Pancreas (tissue), 10 donors: ENCODE data around the gene PALS2. TPM values are rescaled to one million over a fixed set of nuclear protein-coding genes. Genes with fewer than 3 reads are reported as not detected.

ENCODE experiments used
- ATAC-seq, 4 donors: fragments of 200-7000 bp; cut with Tn5 transposase; one replicate each; pipeline versions ENCODE4 v1.8.0 to v1.9.1; 2020; ENCODE audit warnings: mild to moderate bottlenecking in 4 of 4, moderate library complexity in 4 of 4
- DNase-seq, 6 donors: peaks; one replicate each; pipeline ENCODE4 v3.0.0-alpha.2; 2020
- FAIRE-seq: peaks from 2 replicates; lab custom pipeline; 2012; peaks lifted over from hg19 to GRCh38; lab: Jason Lieb, UNC
- H3K27ac ChIP-seq, 4 donors: fragments of 200-600 bp; sonication (generic); 1 replicate in 3 of 4; 2 replicates in 1 of 4; pipeline versions ENCODE4 v1.5.0 to v1.8.0; 2020
- H3K27me3 ChIP-seq, 4 donors: fragments of 200-600 bp; one replicate each; pipeline ENCODE4 v1.8.0; 2021
- H3K36me3 ChIP-seq, 3 donors: fragments of 200-600 bp; sonication (generic) in 1 of 3; one replicate each; pipeline versions ENCODE4 v1.5.0 to v1.8.0; 2020 to 2021
- H3K4me1 ChIP-seq, 3 donors: fragments of 200-600 bp; one replicate each; pipeline ENCODE4 v1.8.0; 2021
- H3K4me3 ChIP-seq, 4 donors: fragments of 200-600 bp; sonication (generic) in 2 of 4; one replicate each; pipeline versions ENCODE4 v1.5.0 to v1.8.0; 2020 to 2021
- H3K9me3 ChIP-seq, 4 donors: fragments of 200-600 bp; one replicate each; pipeline ENCODE4 v1.8.0; 2021
- CTCF ChIP-seq, 4 donors: fragments of 200-600 bp; sonication (generic) in 3 of 4; IDR thresholded peaks; one replicate each; pipeline versions ENCODE4 v1.5.0 to v1.8.0; 2021; ENCODE audit warnings: antibody characterized with exemption in 4 of 4
- WGBS, 2 donors: extraction: QIAGEN DNeasy Blood & Tissue Kit; methylation state at CpG; one replicate each; pipeline ENCODE4 v1.1.7; 2013; 5-methylcytosine and 5-hydroxymethylcytosine counted together
- intact Hi-C, 3 donors: fragments of 100-400 bp; cut with DNase I; formaldehyde crosslinking; loops; one replicate each; pipeline versions ENCODE4 v1.11.1 to v1.14.2; 2022
- polyA plus RNA-seq, 2 donors: library from polyadenylated mRNA; stranded (reverse); fragments of 200-250 nt; gene quantifications; one replicate each; pipeline ENCODE4 v1.2.3, GENCODE V29; 2013
- total RNA-seq, 6 donors: library from RNA; stranded (reverse); fragmentation: NEBNext Ultra II Directional in 4 of 6; extraction: Animal tissue kit (Norgen Biotek cat#: 25700) in 4 of 6; gene quantifications; one replicate each; pipeline versions ENCODE4 v1.2.1 to v1.2.4, GENCODE V29; 2021 to 2023
- donor health status: healthy with polysubstance abuse.
- donor health status: DM: no; HTN: no; CAD: no; lungs with moderate emphysema.
- donor health status: DM: no; HTN: no; CAD: no.
- donor health status: control.
- donor health status: control.
- donor health status: Bipolar disorder and iron deficiency.
- donor health status: DM: yes; HTN: yes; CAD: no.
- donor health status: DM: no; HTN: no; CAD: no.
- donor health status: DM: no; HTN: no; CAD: no.
- donor health status: DM: yes; HTN: yes; CAD: no.

Gene PALS2
- total and polyA plus RNA-seq, 8 donors, result 4.1 to 36.7 (median 29.7) TPM

DNA sequence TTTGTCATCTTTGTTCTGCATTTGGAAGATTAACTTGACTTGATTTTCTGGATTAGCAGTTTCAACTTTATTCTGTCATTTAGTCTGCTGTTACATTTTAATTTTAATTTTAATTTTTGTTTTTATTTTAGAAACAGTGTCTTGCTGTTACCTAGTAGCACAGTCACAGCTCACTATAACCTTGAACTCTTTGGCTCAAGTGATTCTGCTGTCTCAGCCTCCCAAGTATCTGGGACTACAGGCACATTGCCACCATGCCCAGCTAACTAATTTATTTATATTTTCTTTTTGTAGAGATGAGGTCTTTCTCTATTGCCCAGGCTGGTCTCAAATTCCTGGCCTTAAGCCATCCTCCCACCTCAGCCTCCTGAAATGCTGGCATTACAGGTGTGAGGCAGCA is 35.3 kb downstream of the PALS2 start:
- Histone ChIP-seq H3K4me1 (peaks cover 0 to 4% (median 0%) of the 10 kb centered on the region in 3 donors), H3K27ac (no peak overlapping the region), H3K27me3 (no peaks in the 10 kb centered on the region), H3K9me3 (no peaks in the 10 kb centered on the region), H3K36me3 (no peaks in the 10 kb centered on the region), H3K4me3 (no peak overlapping the region)
- intact Hi-C loops, result no loop called here
- DNase-seq, result no peak
- ATAC-seq, result peak in 2 of 4 donors; percentile 58 to 62
- TF ChIP-seq CTCF (IDR thresholded peaks at IDR 0.05), result no peak
- no peak for FAIRE-seq

DNA sequence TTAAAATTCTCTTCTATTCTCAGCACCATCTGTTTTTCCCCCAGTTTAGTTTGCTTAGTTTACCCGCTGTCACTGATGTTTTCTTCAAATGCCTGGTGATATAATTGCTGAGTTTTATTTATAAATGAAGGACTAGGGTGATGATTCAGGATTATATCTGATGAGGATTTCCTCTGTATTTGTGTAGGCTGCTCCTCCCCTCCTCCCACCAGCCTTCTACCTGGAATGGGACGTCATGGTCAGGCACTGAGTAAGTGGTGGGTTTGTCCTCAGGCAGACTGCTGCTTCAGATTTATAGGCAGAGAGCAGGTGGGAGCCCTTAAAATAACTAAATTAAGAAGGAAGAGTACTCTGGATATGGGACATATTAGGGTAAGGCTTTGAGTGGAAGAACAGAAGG is 35.8 kb downstream of the PALS2 start:
- no peak for TF ChIP-seq CTCF (IDR thresholded peaks at IDR 0.05)
- WGBS, 2 donors, result 79 to 90% methylated on average over 2 of the region's 2 CpGs
- no peaks in the 10 kb centered on the region for H3K9me3 ChIP-seq
- intact Hi-C loops, result no loop called here
- no peak for DNase-seq
- no peaks in the 10 kb centered on the region for H3K27me3 ChIP-seq
- no peaks in the 10 kb centered on the region for H3K36me3 ChIP-seq
- H3K4me1 ChIP-seq, result peaks cover 0 to 4% (median 0%) of the 10 kb centered on the region in 3 donors
- H3K4me3 ChIP-seq, result no peak overlapping the region
- no peak overlapping the region for H3K27ac ChIP-seq
- FAIRE-seq, result no peak
- ATAC-seq, result peak in 2 of 4 donors; percentile 29 to 49

- H3K27ac ChIP-seq, result no peak overlapping the region
- no peaks in the 10 kb centered on the region for H3K27me3 ChIP-seq
- peaks cover 0 to 4% (median 0%) of the 10 kb centered on the region in 3 donors for H3K4me1 ChIP-seq
- intact Hi-C loops, result no loop called here
- no peaks in the 10 kb centered on the region for H3K36me3 ChIP-seq
- H3K4me3 ChIP-seq, result no peak overlapping the region
- no peak for FAIRE-seq
- no peak for DNase-seq
- ATAC-seq, result no peak
- TF ChIP-seq CTCF (IDR thresholded peaks at IDR 0.05), result no peak
- no peaks in the 10 kb centered on the region for H3K9me3 ChIP-seq
- 87 to 93% methylated on average over 2 of the region's 2 CpGs for WGBS, 2 donors
Measured at GRCh38 chr7:24609570-24609969, 36.3 kb downstream of the PALS2 start.

- 81 to 86% methylated on average over 3 of the region's 3 CpGs for WGBS, 2 donors
- H3K27ac ChIP-seq, result no peak overlapping the region
- no peak for FAIRE-seq
Measured at GRCh38 chr7:24611130-24611529, 37.9 kb downstream of the PALS2 start.

More at GRCh38 chr7:24611130-24611529, 37.9 kb downstream of the PALS2 start:
- Histone ChIP-seq H3K27me3 (no peaks in the 10 kb centered on the region), H3K9me3 (no peaks in the 10 kb centered on the region), H3K4me1 (peaks cover 0 to 4% (median 0%) of the 10 kb centered on the region in 3 donors), H3K4me3 (no peak overlapping the region), H3K36me3 (no peaks in the 10 kb centered on the region)
- ATAC-seq (no peak), DNase-seq (no peak)
- intact Hi-C loops, result no loop called here
- no peak for TF ChIP-seq CTCF (IDR thresholded peaks at IDR 0.05)
